Ascending aorta (tissue), 2 donors: ENCODE measurements around the gene CCDC93. TPM values are rescaled to one million over a fixed set of nuclear protein-coding genes. Genes with fewer than 3 reads are reported as not detected.

ENCODE experiments used
- DNase-seq, 2 donors: peaks; one replicate each; pipeline ENCODE4 v3.0.0-alpha.2; 2019; ENCODE audit warnings: low spot score in 2 of 2
- H3K27ac ChIP-seq, 2 donors: fragments of 200-600 bp; sonication (generic); one replicate each; pipeline ENCODE4 v1.5.1; 2016 to 2017; ENCODE audit warnings: mild to moderate bottlenecking in 1 of 2
- H3K27me3 ChIP-seq: fragments of 200-600 bp; sonication (generic); one replicate; pipeline ENCODE4 v1.5.1; 2017
- H3K36me3 ChIP-seq, 2 donors: fragments of 200-600 bp; sonication (generic); one replicate each; pipeline ENCODE4 v1.5.1; 2016
- H3K4me1 ChIP-seq, 2 donors: fragments of 200-600 bp; sonication (generic); one replicate each; pipeline ENCODE4 v1.5.1; 2016 to 2017; ENCODE audit warnings: mild to moderate bottlenecking in 1 of 2
- H3K4me3 ChIP-seq, 2 donors: fragments of 200-600 bp; sonication (generic); one replicate each; pipeline ENCODE4 v1.5.1; 2016 to 2017; ENCODE audit warnings: mild to moderate bottlenecking in 1 of 2
- H3K9me3 ChIP-seq, 2 donors: fragments of 200-600 bp; sonication (generic); one replicate each; pipeline ENCODE4 v1.5.1; 2016
- CTCF ChIP-seq, 3 experiments: fragments of 200-600 bp in 2 of 3; fragments of 450-650 bp in 1 of 3; sonication (generic) in 2 of 3; IDR thresholded peaks; one replicate each; pipeline ENCODE4 v1.5.1; 2016 to 2019; ENCODE audit warnings: antibody characterized with exemption in 3 of 3, mild to moderate bottlenecking in 1 of 3, moderate library complexity in 1 of 3
- intact Hi-C: fragments of 100-400 bp; cut with DNase I; formaldehyde crosslinking; loops from one replicate; pipeline ENCODE4 v1.15.1; 2023
- total RNA-seq: library from RNA; depleted of rRNA; stranded (reverse); fragments of >200 nt; gene quantifications from one replicate; pipeline ENCODE4 v1.1.0, GENCODE V29; 2016

CCDC93 gene
- total RNA-seq, result 6.3 TPM

GRCh38 chr2:118013724-118014491 lies at the start of gene CCDC93:
CCDC93 (minus strand) TSS chr2:118014070; CDS start chr2:118013995, 75 bp downstream.
- Histone ChIP-seq H3K9me3 (no peaks in the 10 kb centered on the region), H3K27ac (peak within 1 kb of the TSS; percentile 79 to 90), H3K27me3 (no peaks in the 10 kb centered on the region), H3K36me3 (peaks cover 0 to 4% of the 10 kb centered on the region in 2 donors), H3K4me1 (peaks cover 3 to 4% of the 10 kb centered on the region in 2 donors), H3K4me3 (peak within 1 kb of the TSS; percentile 75 to 93)
- intact Hi-C loops, result loop anchor here (5.0 to 10.0 kb wide), 3 partner anchors 73 to 202 kb away; partner anchors contain the start of genes DDX18 and INSIG2
- peak; percentile 24 to 82 for DNase-seq
- no peak for TF ChIP-seq CTCF (IDR thresholded peaks at IDR 0.05)

- no peaks in the 10 kb centered on the region for H3K4me1 ChIP-seq
- no peak overlapping the region for H3K4me3 ChIP-seq
- no peaks in the 10 kb centered on the region for H3K36me3 ChIP-seq
- intact Hi-C loops, result no loop called here
- no peak for TF ChIP-seq CTCF (IDR thresholded peaks at IDR 0.05)
- H3K9me3 ChIP-seq, result no peaks in the 10 kb centered on the region
- H3K27me3 ChIP-seq, result no peaks in the 10 kb centered on the region
- no peak for DNase-seq
- H3K27ac ChIP-seq, result no peak overlapping the region
Measured at GRCh38 chr2:118062669-118063068, 48.8 kb upstream of the CCDC93 start.

GRCh38 chr2:118062048-118062447 lies 48.2 kb upstream of the CCDC93 start:
- intact Hi-C loops, result no loop called here
- no peak for TF ChIP-seq CTCF (IDR thresholded peaks at IDR 0.05)
- no peaks in the 10 kb centered on the region for H3K27me3 ChIP-seq

GRCh38 chr2:118061135-118061955 lies 47.5 kb upstream of the CCDC93 start:
- H3K9me3 ChIP-seq, result no peaks in the 10 kb centered on the region
- intact Hi-C loops, result no loop called here
- no peak for DNase-seq
- no peak overlapping the region for H3K27ac ChIP-seq
- no peaks in the 10 kb centered on the region for H3K27me3 ChIP-seq
- H3K4me1 ChIP-seq, result no peaks in the 10 kb centered on the region
- H3K36me3 ChIP-seq, result no peaks in the 10 kb centered on the region
- H3K4me3 ChIP-seq, result no peak overlapping the region
- peak in 1 of 3 experiments; percentile 22 for TF ChIP-seq CTCF (IDR thresholded peaks at IDR 0.05)

More at GRCh38 chr2:118062048-118062447, 48.2 kb upstream of the CCDC93 start:
- Histone ChIP-seq H3K4me1 (no peaks in the 10 kb centered on the region), H3K9me3 (no peaks in the 10 kb centered on the region), H3K4me3 (no peak overlapping the region), H3K27ac (no peak overlapping the region), H3K36me3 (no peaks in the 10 kb centered on the region)
- no peak for DNase-seq

- Histone ChIP-seq H3K4me3 (no peak overlapping the region), H3K27me3 (no peaks in the 10 kb centered on the region), H3K4me1 (no peaks in the 10 kb centered on the region), H3K9me3 (no peaks in the 10 kb centered on the region), H3K27ac (peak overlapping the region in 1 of 2 donors; percentile 37), H3K36me3 (no peaks in the 10 kb centered on the region)
- no peak for TF ChIP-seq CTCF (IDR thresholded peaks at IDR 0.05)
- no peak for DNase-seq
- intact Hi-C loops, result no loop called here
Measured at GRCh38 chr2:118059919-118060478, 46.1 kb upstream of the CCDC93 start.
